ENCODE data around the gene TMEM132C. TPM values are rescaled to one million over a fixed set of nuclear protein-coding genes. Genes with fewer than 3 reads are reported as not detected.

Gene TMEM132C
- total RNA-seq, 1 donor from 2014 or later, result 0.29 TPM

DNA sequence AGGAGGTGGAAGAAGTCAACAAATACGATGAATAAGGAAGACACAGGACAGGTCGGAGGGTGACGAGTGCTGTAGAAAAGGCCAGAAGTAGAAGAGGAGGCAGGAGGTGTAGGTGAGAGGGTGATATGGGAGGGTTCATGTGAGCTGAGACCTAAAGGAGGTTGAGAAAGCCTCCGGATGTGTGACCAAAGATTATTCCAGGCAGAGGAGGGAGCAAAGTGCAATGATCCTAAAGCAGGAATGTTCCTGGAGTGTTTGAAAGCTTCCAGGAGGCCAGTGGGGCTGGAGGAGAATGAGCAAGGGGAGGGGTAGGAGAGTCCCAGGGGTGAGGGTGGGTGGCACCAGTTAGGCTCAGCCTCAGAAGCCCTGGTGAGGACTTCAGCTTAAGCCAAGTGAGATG is 340.0 kb downstream of the TMEM132C start:
- Mint-ChIP-seq H3K9me3 (ENCODE audit: low read depth) (no peaks in the 10 kb centered on the region), H3K4me1 (ENCODE audit: low read depth) (no peaks in the 10 kb centered on the region), H3K27me3 (peaks cover 30% of the 10 kb centered on the region), H3K36me3 (ENCODE audit: insufficient read depth) (no peaks in the 10 kb centered on the region), H3K4me3 (ENCODE audit: low read depth) (no peak overlapping the region), H3K27ac (no peak overlapping the region)
- DNase-seq (ENCODE audit: low spot score, unreplicated experiment), result no peak
- TF ChIP-seq, protein P1, sequence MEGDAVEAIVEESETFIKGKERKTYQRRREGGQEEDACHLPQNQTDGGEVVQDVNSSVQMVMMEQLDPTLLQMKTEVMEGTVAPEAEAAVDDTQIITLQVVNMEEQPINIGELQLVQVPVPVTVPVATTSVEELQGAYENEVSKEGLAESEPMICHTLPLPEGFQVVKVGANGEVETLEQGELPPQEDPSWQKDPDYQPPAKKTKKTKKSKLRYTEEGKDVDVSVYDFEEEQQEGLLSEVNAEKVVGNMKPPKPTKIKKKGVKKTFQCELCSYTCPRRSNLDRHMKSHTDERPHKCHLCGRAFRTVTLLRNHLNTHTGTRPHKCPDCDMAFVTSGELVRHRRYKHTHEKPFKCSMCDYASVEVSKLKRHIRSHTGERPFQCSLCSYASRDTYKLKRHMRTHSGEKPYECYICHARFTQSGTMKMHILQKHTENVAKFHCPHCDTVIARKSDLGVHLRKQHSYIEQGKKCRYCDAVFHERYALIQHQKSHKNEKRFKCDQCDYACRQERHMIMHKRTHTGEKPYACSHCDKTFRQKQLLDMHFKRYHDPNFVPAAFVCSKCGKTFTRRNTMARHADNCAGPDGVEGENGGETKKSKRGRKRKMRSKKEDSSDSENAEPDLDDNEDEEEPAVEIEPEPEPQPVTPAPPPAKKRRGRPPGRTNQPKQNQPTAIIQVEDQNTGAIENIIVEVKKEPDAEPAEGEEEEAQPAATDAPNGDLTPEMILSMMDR (IDR thresholded peaks at IDR 0.05; ENCODE audit: unreplicated experiment), result no peak

DNA sequence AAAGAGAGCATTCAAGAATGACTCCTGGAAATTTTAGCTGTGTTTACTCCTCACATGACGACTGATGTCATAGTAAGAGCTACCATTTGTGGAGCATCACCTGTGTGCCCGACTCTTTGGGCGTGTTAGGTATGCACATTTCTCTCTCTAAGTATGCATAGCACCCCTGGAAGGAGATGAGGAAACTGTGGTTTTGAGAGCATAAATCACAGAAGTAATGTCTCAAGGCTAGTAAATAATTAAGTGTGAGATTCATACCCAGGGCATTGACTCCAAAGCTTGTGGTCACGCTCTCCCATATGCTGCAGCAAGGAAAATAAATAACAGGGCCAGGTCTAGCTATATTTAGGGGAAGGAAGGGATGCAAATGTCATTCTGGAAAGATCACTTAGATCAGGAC is 340.7 kb downstream of the TMEM132C start:
- Mint-ChIP-seq H3K9me3 (ENCODE audit: low read depth) (no peaks in the 10 kb centered on the region), H3K4me3 (ENCODE audit: low read depth) (no peak overlapping the region), H3K27ac (no peak overlapping the region), H3K4me1 (ENCODE audit: low read depth) (no peaks in the 10 kb centered on the region), H3K27me3 (peaks cover 29% of the 10 kb centered on the region), H3K36me3 (ENCODE audit: insufficient read depth) (no peaks in the 10 kb centered on the region)
- TF ChIP-seq, protein P1 (IDR thresholded peaks at IDR 0.05; ENCODE audit: unreplicated experiment), result no peak
- no peak for DNase-seq (ENCODE audit: low spot score, unreplicated experiment)

DNA sequence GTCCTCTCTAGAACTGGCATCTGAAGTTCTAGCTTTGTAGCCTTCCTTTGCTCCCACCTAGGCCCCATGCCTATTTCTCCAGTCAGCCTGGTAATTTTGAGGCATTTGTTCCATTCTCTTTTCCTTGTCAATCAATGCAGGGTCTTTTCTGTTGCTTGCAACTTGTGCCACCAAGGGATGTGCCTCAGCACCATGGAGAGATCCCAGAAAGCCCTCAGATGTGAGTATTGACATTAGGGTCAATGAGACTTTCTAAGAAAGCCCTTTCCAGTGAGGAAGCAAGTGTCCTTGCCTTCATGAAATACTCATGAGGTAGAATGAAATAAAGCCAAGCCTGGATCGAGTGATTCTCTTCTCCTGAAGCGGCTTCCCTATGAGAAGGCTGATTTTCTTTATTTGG is 342.9 kb downstream of the TMEM132C start:
- Mint-ChIP-seq H3K27ac (no peak overlapping the region), H3K4me3 (ENCODE audit: low read depth) (no peak overlapping the region), H3K36me3 (ENCODE audit: insufficient read depth) (no peaks in the 10 kb centered on the region), H3K9me3 (ENCODE audit: low read depth) (no peaks in the 10 kb centered on the region), H3K27me3 (peaks cover 32% of the 10 kb centered on the region), H3K4me1 (ENCODE audit: low read depth) (no peaks in the 10 kb centered on the region)
- TF ChIP-seq, protein P1 (IDR thresholded peaks at IDR 0.05; ENCODE audit: unreplicated experiment), result no peak
- DNase-seq (ENCODE audit: low spot score, unreplicated experiment), result peak; percentile 18

DNA sequence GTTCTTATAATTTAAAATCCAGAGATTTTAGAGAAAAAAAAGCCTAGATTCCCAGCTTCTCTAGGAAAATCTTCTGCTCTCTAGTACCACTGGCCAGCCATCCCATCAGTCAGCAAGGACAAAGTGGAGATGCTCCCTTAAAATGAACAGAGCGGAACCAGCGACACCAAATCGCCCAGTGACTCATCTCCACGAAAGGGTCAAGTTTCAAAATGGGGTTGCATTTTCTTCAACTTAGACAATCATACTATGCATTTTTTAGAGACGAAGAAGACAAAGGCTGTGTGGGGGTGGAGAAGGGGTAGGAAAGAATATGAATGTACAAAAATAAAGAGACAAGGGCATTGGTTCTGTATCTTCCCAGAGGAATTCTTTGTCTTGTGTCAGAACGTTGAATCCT is 344.8 kb downstream of the TMEM132C start:
- TF ChIP-seq, protein P1 (IDR thresholded peaks at IDR 0.05; ENCODE audit: unreplicated experiment), result no peak
- Mint-ChIP-seq H3K36me3 (ENCODE audit: insufficient read depth) (no peaks in the 10 kb centered on the region), H3K9me3 (ENCODE audit: low read depth) (no peaks in the 10 kb centered on the region), H3K4me3 (ENCODE audit: low read depth) (no peak overlapping the region), H3K27ac (no peak overlapping the region), H3K27me3 (peaks cover 31% of the 10 kb centered on the region), H3K4me1 (ENCODE audit: low read depth) (no peaks in the 10 kb centered on the region)
- no peak for DNase-seq (ENCODE audit: low spot score, unreplicated experiment)

DNA sequence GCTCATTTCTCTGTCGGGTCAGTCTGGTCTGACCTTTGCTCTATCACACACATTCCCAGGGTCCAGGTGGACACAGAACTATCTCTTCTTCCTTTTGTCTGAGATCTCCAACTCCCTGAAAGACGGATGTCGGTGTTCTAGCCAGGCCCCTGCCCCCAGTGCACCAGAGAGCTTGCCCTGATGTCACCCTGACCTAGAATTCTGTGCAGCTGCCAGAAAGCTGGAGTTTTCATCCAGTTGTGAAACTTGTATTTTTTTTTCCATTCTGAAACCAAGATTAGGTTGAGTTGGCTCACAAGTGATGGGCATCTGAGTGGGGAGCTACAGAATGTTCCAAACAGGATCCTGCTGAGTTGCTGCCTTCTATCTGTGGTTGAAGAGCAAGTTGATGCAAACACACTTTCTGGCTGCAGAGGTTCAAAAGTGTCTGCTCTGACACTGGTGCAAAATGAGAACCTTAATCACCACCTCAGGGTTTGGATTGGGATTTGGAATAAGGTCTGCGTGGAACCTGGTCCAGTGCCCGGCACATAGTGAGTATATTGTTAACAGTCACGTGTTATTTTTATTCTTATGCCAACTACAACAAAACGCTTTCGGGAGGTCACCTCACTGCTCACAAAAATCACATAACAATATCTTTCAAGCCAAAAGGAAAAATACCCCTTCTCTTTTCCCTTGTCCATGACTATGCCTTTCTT is 345.3 kb downstream of the TMEM132C start:
- H3K27me3 Mint-ChIP-seq, result peaks cover 25% of the 10 kb centered on the region
- H3K9me3 Mint-ChIP-seq (ENCODE audit: low read depth), result no peaks in the 10 kb centered on the region
- no peak for DNase-seq (ENCODE audit: low spot score, unreplicated experiment)
- TF ChIP-seq, protein P1 (IDR thresholded peaks at IDR 0.05; ENCODE audit: unreplicated experiment), result no peak
- no peak overlapping the region for H3K4me3 Mint-ChIP-seq (ENCODE audit: low read depth)
- no peak overlapping the region for H3K27ac Mint-ChIP-seq
- no peaks in the 10 kb centered on the region for H3K36me3 Mint-ChIP-seq (ENCODE audit: insufficient read depth)
- no peaks in the 10 kb centered on the region for H3K4me1 Mint-ChIP-seq (ENCODE audit: low read depth)

Measured in progenitor cell of endocrine pancreas (in vitro differentiated cells).